Gastrocnemius medialis (tissue), 4 donors: ENCODE data around the gene PEX26.
A peak's percentile ranks its signal among the peaks of the same experiment; 100 is the strongest.

Experiments
- POLR2A ChIP-seq, 2 donors: fragments of 450-650 bp; IDR thresholded peaks; one replicate each; pipeline ENCODE4 v1.6.1; 2017; ENCODE audit warnings: antibody characterized with exemption in 2 of 2, mild to moderate bottlenecking in 2 of 2, moderate library complexity in 2 of 2
- TF ChIP-seq, protein P1 (sequence below), 5 experiments: fragments of 450-650 bp in 3 of 5; fragments of 200-600 bp in 2 of 5; sonication (generic) in 2 of 5; IDR thresholded peaks in 4 of 5; conservative IDR thresholded peaks in 1 of 5; 1 replicate in 4 of 5; 2 replicates in 1 of 5; pipeline ENCODE4 v1.5.1; 2016 to 2019; ENCODE audit warnings: antibody characterized with exemption in 5 of 5, mild to moderate bottlenecking in 3 of 5, moderate library complexity in 3 of 5

DNA sequence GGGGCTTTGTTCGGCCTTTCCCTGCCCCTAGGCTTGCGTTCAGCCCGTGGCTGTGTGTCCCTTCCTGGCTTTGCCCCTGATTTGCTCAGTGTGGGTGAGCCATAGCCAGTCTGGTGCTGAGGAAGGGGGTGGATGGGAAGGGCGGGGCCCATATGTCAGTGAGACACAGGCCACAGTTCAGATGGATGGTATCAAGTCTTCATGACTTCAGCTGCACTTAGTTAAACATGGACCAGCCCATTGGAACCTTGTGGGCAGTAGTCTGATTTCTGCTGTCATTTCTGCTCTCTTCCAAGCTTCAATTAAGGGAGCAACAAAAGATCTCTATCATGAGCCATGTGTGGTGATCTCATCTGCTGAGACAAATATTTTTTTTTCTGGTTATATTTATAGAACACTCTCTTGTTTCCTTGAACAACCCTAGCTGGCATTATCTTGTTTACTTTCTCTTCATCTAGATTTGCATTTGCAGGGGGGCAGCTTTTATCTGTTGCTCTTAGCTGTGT is 21.6 kb upstream of the PEX26 start:
- TF ChIP-seq, protein P1, sequence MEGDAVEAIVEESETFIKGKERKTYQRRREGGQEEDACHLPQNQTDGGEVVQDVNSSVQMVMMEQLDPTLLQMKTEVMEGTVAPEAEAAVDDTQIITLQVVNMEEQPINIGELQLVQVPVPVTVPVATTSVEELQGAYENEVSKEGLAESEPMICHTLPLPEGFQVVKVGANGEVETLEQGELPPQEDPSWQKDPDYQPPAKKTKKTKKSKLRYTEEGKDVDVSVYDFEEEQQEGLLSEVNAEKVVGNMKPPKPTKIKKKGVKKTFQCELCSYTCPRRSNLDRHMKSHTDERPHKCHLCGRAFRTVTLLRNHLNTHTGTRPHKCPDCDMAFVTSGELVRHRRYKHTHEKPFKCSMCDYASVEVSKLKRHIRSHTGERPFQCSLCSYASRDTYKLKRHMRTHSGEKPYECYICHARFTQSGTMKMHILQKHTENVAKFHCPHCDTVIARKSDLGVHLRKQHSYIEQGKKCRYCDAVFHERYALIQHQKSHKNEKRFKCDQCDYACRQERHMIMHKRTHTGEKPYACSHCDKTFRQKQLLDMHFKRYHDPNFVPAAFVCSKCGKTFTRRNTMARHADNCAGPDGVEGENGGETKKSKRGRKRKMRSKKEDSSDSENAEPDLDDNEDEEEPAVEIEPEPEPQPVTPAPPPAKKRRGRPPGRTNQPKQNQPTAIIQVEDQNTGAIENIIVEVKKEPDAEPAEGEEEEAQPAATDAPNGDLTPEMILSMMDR (IDR thresholded peaks at IDR 0.05 in 4 of 5, conservative IDR thresholded peaks at IDR 0.05 in 1 of 5): no peak
- TF ChIP-seq POLR2A (IDR thresholded peaks at IDR 0.05): peak; percentile 18 to 47
